DND-41 (cell line): ENCODE data around the gene RNU5D-1.

Source experiments
- ATAC-seq: fragments of 200-7000 bp; cut with Tn5 transposase; 3 replicates; pipeline ENCODE4 v1.9.1; 2021; ENCODE audit warnings: low read depth; ENCODE audit not compliant: insufficient read depth
- DNase-seq: peaks from one replicate; pipeline ENCODE4 v3.0.0-alpha.2; 2020
- H2AFZ ChIP-seq: 2 replicates; pipeline ENCODE4 v1.6.0; 2012; ENCODE audit warnings: low read depth, low read length
- H3K27ac ChIP-seq: 2 replicates; pipeline ENCODE4 v1.5.1; 2012; ENCODE audit warnings: low read length, inconsistent platforms
- H3K27me3 ChIP-seq: fragments of 200-600 bp; sonication (generic); 2 replicates; pipeline ENCODE4 v1.6.0; 2012; ENCODE audit warnings: low read length, mild to moderate bottlenecking, inconsistent platforms; ENCODE audit not compliant: insufficient read depth, poor library complexity
- H3K36me3 ChIP-seq: 2 replicates; pipeline ENCODE4 v1.5.1; 2012; ENCODE audit warnings: low read length, inconsistent platforms; ENCODE audit not compliant: insufficient read depth
- H3K4me1 ChIP-seq: 2 replicates; pipeline ENCODE4 v1.5.1; 2012; ENCODE audit warnings: mild to moderate bottlenecking, low read length; ENCODE audit not compliant: insufficient read depth
- H3K4me2 ChIP-seq: 2 replicates; pipeline ENCODE4 v1.6.0; 2012; ENCODE audit warnings: mild to moderate bottlenecking, moderate library complexity, low read length, inconsistent platforms; ENCODE audit not compliant: insufficient read depth
- H3K4me3 ChIP-seq, 2 experiments: fragments of 200-600 bp in 1 of 2; shearing (Covaris generic) in 1 of 2; 2 replicates each; pipeline ENCODE4 v1.5.1; 2012 to 2016; ENCODE audit warnings: inconsistent platforms in 2 of 2, low read length in 2 of 2, mild to moderate bottlenecking in 2 of 2, low read depth in 1 of 2, moderate library complexity in 1 of 2
- H3K79me2 ChIP-seq: 2 replicates; pipeline ENCODE4 v1.6.0; 2012; ENCODE audit warnings: low read length, inconsistent platforms; ENCODE audit not compliant: insufficient read depth
- H3K9ac ChIP-seq: 2 replicates; pipeline ENCODE4 v1.6.0; 2012; ENCODE audit warnings: low read depth, mild to moderate bottlenecking, inconsistent platforms, low read length, moderate library complexity
- H3K9me3 ChIP-seq: 2 replicates; pipeline ENCODE4 v1.5.1; 2012; ENCODE audit warnings: low read length, moderate library complexity, mild to moderate bottlenecking, inconsistent platforms; ENCODE audit not compliant: insufficient read depth, severe bottlenecking
- H4K20me1 ChIP-seq: 2 replicates; pipeline ENCODE4 v1.6.0; 2012; ENCODE audit warnings: low read length; ENCODE audit not compliant: insufficient read depth
- CTCF ChIP-seq: IDR thresholded peaks from 2 replicates; pipeline ENCODE4 v1.5.1; 2012; ENCODE audit warnings: borderline replicate concordance, low read length, moderate library complexity, mild to moderate bottlenecking; ENCODE audit not compliant: poor library complexity, severe bottlenecking; ENCODE audit errors: extremely low read depth
- EZH2 ChIP-seq: IDR thresholded peaks from 3 replicates; pipeline ENCODE4 v1.6.1; 2012; ENCODE audit warnings: borderline replicate concordance, low read depth, mild to moderate bottlenecking, moderate library complexity, low read length, inconsistent platforms; ENCODE audit not compliant: severe bottlenecking

Gene RNU5D-1

GRCh38 chr1:44684525-44684924, 46.4 kb downstream of the RNU5D-1 start:
- Histone ChIP-seq H4K20me1 (no peaks in the 10 kb centered on the region), H3K79me2 (no peaks in the 10 kb centered on the region), H3K27ac (no peak overlapping the region), H3K27me3 (peaks cover 4% of the 10 kb centered on the region), H3K9me3 (no peaks in the 10 kb centered on the region), H3K4me1 (no peaks in the 10 kb centered on the region), H2AFZ (no peak overlapping the region), H3K4me3 (no peak overlapping the region), H3K36me3 (no peaks in the 10 kb centered on the region), H3K4me2 (no peak overlapping the region), H3K9ac (no peak overlapping the region)
- TF ChIP-seq CTCF, result no peak
- no peak for TF ChIP-seq EZH2
- DNase-seq, result no peak
- ATAC-seq, result no peak

- no peak for TF ChIP-seq EZH2
- TF ChIP-seq CTCF, result no peak
- Histone ChIP-seq H3K9ac (no peak overlapping the region), H3K9me3 (no peaks in the 10 kb centered on the region), H3K4me1 (no peaks in the 10 kb centered on the region), H3K36me3 (no peaks in the 10 kb centered on the region), H3K27ac (no peak overlapping the region), H4K20me1 (no peaks in the 10 kb centered on the region), H3K4me2 (no peak overlapping the region), H3K4me3 (no peak overlapping the region), H3K27me3 (no peaks in the 10 kb centered on the region), H3K79me2 (no peaks in the 10 kb centered on the region), H2AFZ (no peak overlapping the region)
- no peak for DNase-seq
- ATAC-seq, result no peak
Observed at GRCh38 chr1:44682883-44683265, 48.1 kb downstream of the RNU5D-1 start.

- Histone ChIP-seq H2AFZ (no peak overlapping the region), H3K4me3 (no peak overlapping the region), H3K9me3 (no peaks in the 10 kb centered on the region), H3K27me3 (peaks cover 3% of the 10 kb centered on the region), H3K36me3 (no peaks in the 10 kb centered on the region), H4K20me1 (no peaks in the 10 kb centered on the region), H3K9ac (no peak overlapping the region), H3K79me2 (no peaks in the 10 kb centered on the region), H3K4me1 (no peaks in the 10 kb centered on the region), H3K4me2 (no peak overlapping the region), H3K27ac (no peak overlapping the region)
- TF ChIP-seq CTCF, result no peak
- no peak for TF ChIP-seq EZH2
- no peak for ATAC-seq
- no peak for DNase-seq
Observed at GRCh38 chr1:44681905-44682882, 48.8 kb downstream of the RNU5D-1 start.
